Memory B cell (primary cell): Measurements from ENCODE around the gene TSPEAR.

Source experiments
- ATAC-seq: fragments of 150-1000 bp; cut with Tn5 transposase; 2 replicates; pipeline ENCODE4 v1.10.0; 2021; ENCODE audit warnings: low read depth, mild to moderate bottlenecking, moderate library complexity
- DNase-seq, 2 donors: peaks; one replicate each; pipeline ENCODE4 v3.0.0; 2022; ENCODE audit warnings: low spot score in 2 of 2
- H3K27ac Mint-ChIP-seq: one replicate; pipeline ENCODE4 v1.8.0; 2022; ENCODE audit warnings: mild to moderate bottlenecking, moderate library complexity, mixed read lengths
- H3K27me3 Mint-ChIP-seq: one replicate; pipeline ENCODE4 v1.8.0; 2022; ENCODE audit warnings: mixed read lengths
- H3K36me3 Mint-ChIP-seq: one replicate; pipeline ENCODE4 v1.8.0; 2022; ENCODE audit warnings: mild to moderate bottlenecking, mixed read lengths
- H3K4me1 Mint-ChIP-seq: one replicate; pipeline ENCODE4 v1.8.0; 2022; ENCODE audit warnings: mixed read lengths
- H3K4me3 Mint-ChIP-seq: one replicate; pipeline ENCODE4 v1.8.0; 2022; ENCODE audit warnings: mild to moderate bottlenecking, moderate library complexity, mixed read lengths
- H3K9me3 Mint-ChIP-seq: one replicate; pipeline ENCODE4 v1.8.0; 2022; ENCODE audit warnings: mixed read lengths

TSPEAR gene

GRCh38 chr21:44720170-44720569 is 8.8 kb upstream of the TSPEAR start:
- H3K27me3 Mint-ChIP-seq: peaks cover 27% of the 10 kb centered on the region
- no peaks in the 10 kb centered on the region for H3K36me3 Mint-ChIP-seq
- H3K4me1 Mint-ChIP-seq: peaks cover 3% of the 10 kb centered on the region
- ATAC-seq: no peak
- no peak overlapping the region for H3K27ac Mint-ChIP-seq
- H3K4me3 Mint-ChIP-seq: no peak overlapping the region
- no peak for DNase-seq
- no peaks in the 10 kb centered on the region for H3K9me3 Mint-ChIP-seq

- Mint-ChIP-seq H3K36me3 (peaks cover 1% of the 10 kb centered on the region), H3K9me3 (peaks cover 1% of the 10 kb centered on the region), H3K27ac (no peak overlapping the region), H3K27me3 (peaks cover 32% of the 10 kb centered on the region), H3K4me1 (peaks cover 3% of the 10 kb centered on the region), H3K4me3 (no peak overlapping the region)
- ATAC-seq (no peak), DNase-seq (no peak)
Measured at GRCh38 chr21:44718571-44718970, 7.2 kb upstream of the TSPEAR start.

GRCh38 chr21:44718093-44718492 is 6.7 kb upstream of the TSPEAR start:
- peaks cover 30% of the 10 kb centered on the region for H3K27me3 Mint-ChIP-seq
- DNase-seq: no peak
- no peak overlapping the region for H3K27ac Mint-ChIP-seq
- ATAC-seq: no peak
- H3K4me1 Mint-ChIP-seq: peaks cover 3% of the 10 kb centered on the region
- no peak overlapping the region for H3K4me3 Mint-ChIP-seq
- peaks cover 1% of the 10 kb centered on the region for H3K9me3 Mint-ChIP-seq
- peaks cover 1% of the 10 kb centered on the region for H3K36me3 Mint-ChIP-seq

- peaks cover 1% of the 10 kb centered on the region for H3K9me3 Mint-ChIP-seq
- no peak overlapping the region for H3K4me3 Mint-ChIP-seq
- peaks cover 28% of the 10 kb centered on the region for H3K27me3 Mint-ChIP-seq
- no peak for DNase-seq
- ATAC-seq: no peak
- H3K4me1 Mint-ChIP-seq: no peaks in the 10 kb centered on the region
- peaks cover 1% of the 10 kb centered on the region for H3K36me3 Mint-ChIP-seq
- no peak overlapping the region for H3K27ac Mint-ChIP-seq
Measured at GRCh38 chr21:44716984-44717383, 5.6 kb upstream of the TSPEAR start.

- no peak overlapping the region for H3K27ac Mint-ChIP-seq
- DNase-seq: no peak
- no peaks in the 10 kb centered on the region for H3K4me1 Mint-ChIP-seq
- H3K27me3 Mint-ChIP-seq: peaks cover 27% of the 10 kb centered on the region
- ATAC-seq: no peak
- H3K9me3 Mint-ChIP-seq: peaks cover 1% of the 10 kb centered on the region
- H3K4me3 Mint-ChIP-seq: no peak overlapping the region
- H3K36me3 Mint-ChIP-seq: peaks cover 1% of the 10 kb centered on the region
Measured at GRCh38 chr21:44714905-44715304, 3.5 kb upstream of the TSPEAR start.

GRCh38 chr21:44713846-44714245 is 2.5 kb upstream of the TSPEAR start:
- ATAC-seq: no peak
- DNase-seq: no peak
- H3K36me3 Mint-ChIP-seq: peaks cover 1% of the 10 kb centered on the region
- peaks cover 1% of the 10 kb centered on the region for H3K9me3 Mint-ChIP-seq
- no peak overlapping the region for H3K4me3 Mint-ChIP-seq
- H3K27me3 Mint-ChIP-seq: peaks cover 29% of the 10 kb centered on the region
- no peak overlapping the region for H3K27ac Mint-ChIP-seq
- H3K4me1 Mint-ChIP-seq: no peaks in the 10 kb centered on the region

GRCh38 chr21:44713130-44713529 is 1.8 kb upstream of the TSPEAR start:
- Mint-ChIP-seq H3K27me3 (peaks cover 24% of the 10 kb centered on the region), H3K4me3 (no peak overlapping the region), H3K36me3 (peaks cover 1% of the 10 kb centered on the region), H3K9me3 (peaks cover 1% of the 10 kb centered on the region), H3K4me1 (no peaks in the 10 kb centered on the region), H3K27ac (no peak overlapping the region)
- ATAC-seq (no peak), DNase-seq (no peak)

GRCh38 chr21:44712203-44713028 is 1.0 kb upstream of the TSPEAR start:
- peaks cover 27% of the 10 kb centered on the region for H3K27me3 Mint-ChIP-seq
- DNase-seq (no peak), ATAC-seq (no peak)
- peaks cover 1% of the 10 kb centered on the region for H3K36me3 Mint-ChIP-seq
- H3K27ac Mint-ChIP-seq: no peak overlapping the region
- H3K4me3 Mint-ChIP-seq: no peak overlapping the region
- no peaks in the 10 kb centered on the region for H3K4me1 Mint-ChIP-seq
- peaks cover 1% of the 10 kb centered on the region for H3K9me3 Mint-ChIP-seq

- Mint-ChIP-seq H3K4me3 (no peak overlapping the region), H3K27ac (no peak overlapping the region), H3K27me3 (peaks cover 28% of the 10 kb centered on the region), H3K4me1 (no peaks in the 10 kb centered on the region), H3K36me3 (peaks cover 1% of the 10 kb centered on the region), H3K9me3 (peaks cover 3% of the 10 kb centered on the region)
- ATAC-seq (no peak), DNase-seq (no peak)
Measured at GRCh38 chr21:44710756-44711326, 531 bp downstream of the TSPEAR start.

GRCh38 chr21:44710294-44710665 is 1.1 kb downstream of the TSPEAR start:
- H3K4me1 Mint-ChIP-seq: no peaks in the 10 kb centered on the region
- peaks cover 31% of the 10 kb centered on the region for H3K27me3 Mint-ChIP-seq
- H3K9me3 Mint-ChIP-seq: peaks cover 5% of the 10 kb centered on the region
- DNase-seq (no peak), ATAC-seq (no peak)
- peaks cover 1% of the 10 kb centered on the region for H3K36me3 Mint-ChIP-seq
- H3K27ac Mint-ChIP-seq: no peak overlapping the region
- H3K4me3 Mint-ChIP-seq: no peak overlapping the region

GRCh38 chr21:44709426-44710293 is 1.7 kb downstream of the TSPEAR start:
- ATAC-seq: no peak
- Mint-ChIP-seq H3K27ac (no peak overlapping the region), H3K9me3 (peaks cover 7% of the 10 kb centered on the region), H3K27me3 (peaks cover 33% of the 10 kb centered on the region), H3K4me3 (no peak overlapping the region), H3K4me1 (no peaks in the 10 kb centered on the region), H3K36me3 (peaks cover 1% of the 10 kb centered on the region)
- DNase-seq: no peak

- Mint-ChIP-seq H3K27me3 (peaks cover 32% of the 10 kb centered on the region), H3K4me1 (no peaks in the 10 kb centered on the region), H3K9me3 (peaks cover 6% of the 10 kb centered on the region), H3K4me3 (no peak overlapping the region), H3K36me3 (no peaks in the 10 kb centered on the region), H3K27ac (no peak overlapping the region)
- no peak for DNase-seq
- ATAC-seq: no peak
Measured at GRCh38 chr21:44708866-44709425, 2.4 kb downstream of the TSPEAR start.

GRCh38 chr21:44708213-44708865 is 3.0 kb downstream of the TSPEAR start:
- ATAC-seq (no peak), DNase-seq (no peak)
- Mint-ChIP-seq H3K27me3 (peaks cover 34% of the 10 kb centered on the region), H3K4me3 (no peak overlapping the region), H3K27ac (no peak overlapping the region), H3K9me3 (peaks cover 6% of the 10 kb centered on the region), H3K4me1 (no peaks in the 10 kb centered on the region), H3K36me3 (no peaks in the 10 kb centered on the region)
